Fibroblast of skin of left biceps (primary cell): ENCODE data around the gene OR4Q2.
"Not testable (repeated sequence)": the region's sequence is repeated elsewhere in the genome, so short reads cannot be mapped to it uniquely, and the experiment has no call there.

Experiments
- DNase-seq, 2 experiments: peaks; one replicate each; pipeline ENCODE4 v3.0.0-alpha.2; 2013; ENCODE audit warnings: low read depth in 2 of 2

The OR4Q2 gene

DNA sequence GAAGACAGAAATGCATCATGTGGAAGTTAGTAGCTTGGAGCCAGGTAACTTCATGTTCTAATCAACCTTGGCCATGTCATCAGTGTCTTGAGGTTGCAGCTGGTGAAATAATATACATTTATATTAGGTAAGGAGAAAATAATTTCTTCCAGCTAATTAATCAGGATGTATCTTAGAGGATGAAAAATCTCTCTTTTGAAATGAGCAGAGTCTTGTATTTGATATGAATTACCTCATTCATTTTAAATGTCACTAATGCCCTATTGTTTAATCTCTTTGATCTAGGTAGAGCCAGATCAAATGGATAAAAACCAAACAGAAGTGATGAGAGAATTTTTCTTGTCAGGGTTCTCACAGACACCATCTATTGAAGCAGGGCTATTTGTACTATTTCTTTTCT, at the start of gene OR4Q2:
TSS of gene OR4Q2 (plus strand) at position 301 of the 400 bp plus-strand sequence.
- DNase-seq = no peak

DNA sequence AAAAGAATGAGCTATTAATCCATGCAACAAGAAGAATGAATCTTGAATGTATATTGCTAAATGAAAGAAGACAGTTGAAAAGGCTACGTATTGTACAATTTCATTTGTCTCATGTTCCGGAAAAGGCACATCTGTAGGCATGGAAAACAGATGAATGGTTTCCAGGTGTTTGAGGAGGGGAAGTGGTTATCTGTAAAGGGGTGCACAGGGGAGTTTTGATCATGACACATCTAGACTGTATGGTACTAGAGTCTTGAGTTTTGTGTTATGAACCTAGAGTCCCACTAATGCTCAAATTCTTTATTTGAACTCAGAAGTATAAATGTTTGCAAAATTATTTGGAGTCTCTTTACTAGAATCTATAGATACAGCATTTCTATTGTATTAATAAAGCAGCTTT, 32.2 kb upstream of the OR4Q2 start:
- not testable (repeated sequence) for DNase-seq

DNA sequence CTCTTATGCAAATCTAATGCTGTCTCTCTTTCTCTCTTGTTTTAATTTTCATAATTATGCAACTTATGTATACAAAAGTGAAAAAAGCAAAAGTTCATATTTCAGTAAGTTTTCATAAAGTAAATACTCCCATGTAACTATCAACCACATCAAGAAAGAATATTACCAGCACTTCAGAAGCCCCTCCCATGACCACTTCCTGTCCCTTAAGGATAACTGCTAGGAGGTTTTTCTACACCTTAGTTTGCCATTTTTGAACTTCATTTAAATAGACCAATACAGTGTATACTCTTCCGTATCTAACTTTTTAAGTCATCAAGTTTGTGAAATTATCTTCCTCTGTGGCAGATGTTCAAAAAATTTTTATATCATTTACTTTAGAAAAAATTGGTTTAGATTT, 27.1 kb upstream of the OR4Q2 start:
- DNase-seq = no peak

DNA sequence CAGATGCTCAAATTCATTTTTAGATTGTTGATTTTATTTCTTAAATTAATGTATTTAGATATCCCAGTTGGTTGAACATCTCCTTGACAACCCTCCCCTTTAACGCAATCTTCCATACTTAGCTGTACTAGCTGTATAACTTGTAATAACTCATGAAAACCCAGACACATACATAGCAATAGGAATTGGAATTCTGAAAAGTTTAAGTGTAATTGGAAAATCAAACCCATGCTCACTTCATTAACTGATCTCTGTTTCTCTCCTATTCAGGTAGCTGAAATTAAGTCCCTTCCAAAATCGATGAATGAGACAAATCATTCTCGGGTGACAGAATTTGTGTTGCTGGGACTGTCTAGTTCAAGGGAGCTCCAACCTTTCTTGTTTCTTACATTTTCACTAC, 26.7 kb upstream of the OR4Q2 start, which contains the start of gene OR4K15:
TSS of gene OR4K15 (plus strand) at position 301 of the 400 bp plus-strand sequence. CDS start at position 301, 0 bp downstream.
- DNase-seq = no peak

DNA sequence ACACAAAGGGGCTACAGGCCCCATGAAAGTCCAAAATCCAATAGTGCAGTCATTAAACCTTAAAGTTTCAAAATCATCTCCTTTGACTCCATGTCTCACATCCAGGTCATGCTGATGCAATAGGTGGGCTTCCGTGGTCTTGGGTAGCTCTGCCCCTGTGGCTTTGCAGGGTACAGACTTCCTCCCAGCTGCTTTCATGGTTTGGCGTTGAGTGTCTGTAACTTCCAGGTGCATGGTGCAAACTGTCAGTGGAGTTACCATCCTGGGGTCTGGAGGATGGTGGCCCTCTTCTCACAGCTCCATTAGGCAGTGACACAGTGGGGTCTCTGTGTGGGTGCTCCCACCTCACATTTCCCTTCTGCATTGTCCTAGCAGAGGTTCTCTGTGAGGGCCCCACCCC, 8.5 kb upstream of the OR4Q2 start:
- DNase-seq = no peak

DNA sequence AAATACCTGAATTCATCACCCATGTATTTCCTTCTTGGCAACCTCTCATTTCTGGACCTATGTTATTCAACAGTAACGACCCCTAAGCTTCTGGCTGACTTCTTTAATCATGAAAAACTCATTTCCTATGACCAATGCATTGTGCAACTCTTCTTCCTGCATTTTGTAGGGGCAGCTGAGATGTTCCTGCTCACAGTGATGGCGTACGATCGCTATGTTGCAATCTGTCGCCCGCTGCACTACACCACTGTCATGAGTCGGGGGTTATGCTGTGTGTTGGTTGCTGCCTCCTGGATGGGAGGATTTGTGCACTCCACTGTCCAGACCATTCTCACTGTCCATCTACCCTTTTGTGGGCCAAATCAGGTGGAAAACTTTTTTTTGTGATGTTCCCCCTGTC, 356 bp downstream of the OR4Q2 start:
- DNase-seq = no peak

DNA sequence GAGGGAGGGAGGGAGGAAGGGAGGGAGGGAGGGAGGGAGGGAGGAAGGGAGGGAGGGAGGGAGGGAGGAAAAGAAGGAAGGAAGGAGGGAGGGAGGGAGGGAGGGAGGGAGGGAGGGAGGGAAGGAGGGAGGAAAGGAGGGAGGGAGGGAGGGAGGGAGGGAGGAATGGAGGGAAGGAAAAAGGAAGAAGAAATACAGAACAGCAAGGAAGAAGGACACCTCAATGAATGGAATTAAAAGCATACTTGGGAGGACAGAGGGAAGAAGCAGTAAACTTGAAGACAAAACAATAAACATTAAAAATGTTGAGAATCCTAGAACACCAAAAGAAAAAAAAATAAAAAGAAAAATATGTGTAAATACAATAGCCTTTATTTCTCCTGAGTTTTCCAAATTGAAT, 6.2 kb downstream of the OR4Q2 start:
- no peak for DNase-seq

DNA sequence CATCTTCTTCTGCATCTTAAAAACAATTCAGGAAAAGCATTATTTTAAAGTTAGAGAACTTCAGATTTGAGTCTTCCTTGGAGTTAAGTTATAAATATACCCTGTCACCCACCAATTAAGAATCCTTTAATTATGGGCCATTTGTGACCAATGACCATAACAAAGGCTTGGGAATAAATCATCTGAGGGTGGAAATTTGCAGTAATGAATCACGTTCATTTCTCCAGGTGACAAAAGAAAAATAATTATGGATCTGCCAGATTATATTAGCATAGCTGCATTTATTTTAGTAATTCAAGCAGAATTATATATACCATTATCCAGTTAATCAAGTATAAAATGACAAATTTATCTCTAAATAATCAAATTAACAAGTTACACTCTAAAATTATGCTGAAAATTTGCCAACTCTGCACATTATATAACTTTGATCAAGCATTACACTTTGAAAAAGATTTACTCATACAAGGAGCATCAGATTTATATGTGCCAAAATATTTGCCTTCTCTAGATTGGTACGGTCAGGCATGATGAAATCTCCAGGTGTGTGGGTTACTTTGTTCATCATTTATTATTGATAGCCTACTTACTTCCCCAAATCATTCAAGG, 17.4 kb downstream of the OR4Q2 start, which contains the start of gene OR4K14:
TSS of gene OR4K14 (minus strand) at position 51 of the 609 bp plus-strand sequence. CDS start 4,114 bp downstream, outside the sequence.
- DNase-seq = no peak

DNA sequence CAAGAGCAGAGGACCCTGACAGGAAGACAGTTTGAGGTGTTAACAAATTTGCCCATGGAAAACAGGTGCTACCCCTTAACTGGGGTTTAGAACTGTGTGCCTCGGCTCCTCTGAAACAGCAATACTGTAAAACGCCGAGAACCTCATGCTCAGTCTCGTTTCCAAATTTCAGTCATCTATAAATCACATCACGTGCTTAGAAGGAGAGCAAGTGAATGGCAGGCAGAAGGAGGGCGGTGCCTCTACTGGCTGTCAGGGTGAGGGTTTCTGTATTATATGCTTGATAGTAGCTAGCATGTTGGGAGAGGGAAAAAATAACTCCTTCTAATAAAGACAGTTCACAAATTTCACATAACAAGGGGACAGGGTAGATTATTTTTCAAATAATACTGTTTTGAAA, 29.1 kb downstream of the OR4Q2 start:
- no peak for DNase-seq

DNA sequence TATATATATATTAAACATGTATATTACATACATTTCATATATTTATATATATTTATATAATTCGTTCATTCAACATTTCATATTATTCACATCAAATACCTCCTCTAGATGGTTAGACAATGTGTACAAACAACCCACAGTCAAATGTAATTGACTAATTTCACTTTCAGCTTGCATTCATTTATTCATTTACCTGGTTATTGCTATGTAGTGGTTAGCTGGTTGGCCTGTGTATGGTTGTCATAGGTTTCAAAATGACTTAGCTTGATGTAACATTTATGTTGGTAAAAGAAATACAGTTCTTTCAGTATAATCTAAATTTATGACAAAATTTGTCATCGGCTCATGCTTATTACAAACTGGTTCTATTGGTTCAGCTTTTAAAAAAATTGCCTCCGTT, 33.5 kb downstream of the OR4Q2 start:
- DNase-seq = no peak

DNA sequence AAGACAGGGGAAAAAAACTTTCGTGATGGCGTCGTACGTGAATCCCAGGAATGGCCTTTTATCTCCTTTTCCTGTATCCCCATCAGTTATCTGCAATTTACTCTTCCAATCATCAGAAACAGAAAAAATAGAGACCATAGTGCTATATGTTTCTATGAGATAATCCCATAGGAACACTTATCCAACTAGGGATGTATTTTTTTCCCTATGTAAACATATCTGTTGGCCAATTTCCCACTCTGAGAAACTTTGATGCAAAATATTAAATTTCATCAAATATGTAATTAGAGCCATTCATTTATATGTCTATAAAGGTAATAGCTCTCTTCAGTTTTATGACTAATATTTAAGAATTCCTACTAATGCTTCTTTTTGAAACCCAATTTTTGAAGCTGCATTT, 34.0 kb downstream of the OR4Q2 start, which contains the start of gene OR4K13:
TSS of gene OR4K13 (minus strand) at position 101 of the 400 bp plus-strand sequence. CDS start 1,280 bp downstream, outside the sequence.
- DNase-seq = no peak

DNA sequence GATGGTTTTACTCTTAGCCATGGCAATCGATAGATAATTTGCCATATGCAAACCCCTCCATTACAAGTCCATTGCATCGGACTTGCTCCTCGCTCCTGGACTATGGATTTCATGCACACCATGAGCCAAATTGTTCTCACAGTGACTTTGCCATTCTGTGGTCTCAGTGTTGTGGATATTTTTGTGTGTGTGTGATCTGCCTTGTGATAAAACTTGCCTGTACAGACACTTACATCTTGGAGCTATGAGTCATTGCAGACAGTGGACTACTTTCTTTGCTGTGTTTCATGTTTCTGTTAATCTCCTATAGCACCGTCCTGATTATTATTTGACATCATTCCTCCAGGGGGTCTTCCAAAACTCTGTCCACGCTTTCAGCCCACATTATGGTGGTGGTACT, 42.3 kb downstream of the OR4Q2 start:
- DNase-seq = no peak

DNA sequence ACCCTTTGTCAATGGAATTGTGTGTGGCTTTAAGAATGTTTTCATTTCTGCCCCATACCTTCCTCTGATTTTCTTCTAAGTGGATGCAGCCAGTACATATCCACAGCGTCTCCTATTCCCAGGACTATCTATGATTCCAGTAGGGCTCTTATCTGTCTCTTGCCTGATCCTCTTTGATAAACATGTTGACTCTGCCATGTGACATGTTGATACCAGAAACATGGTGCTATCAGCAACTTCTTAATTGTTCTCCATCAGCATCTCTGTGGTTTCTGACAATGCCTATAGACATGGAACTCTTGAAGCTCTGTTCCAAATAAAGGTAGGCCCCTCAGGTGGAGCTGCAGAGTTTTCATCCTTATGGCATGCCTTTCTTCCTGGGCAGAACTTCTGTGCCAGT, 46.2 kb downstream of the OR4Q2 start:
- no peak for DNase-seq
